Activated T-helper 1 cell treated with anti-CD3 and anti-CD28 coated beads, Interleukin-12 subunit alpha, Interleukin-12 subunit beta, Interleukin-2, Interleukin-4 antibody, amounts not matched to agents 30 ng/mL and 10 ng/mL and 1 ng/mL, durations not matched to agents 14 hours and 24 hours and 36 hours (primary cell): Measurements from ENCODE around the gene RAB27B. TPM values are rescaled to one million over a fixed set of nuclear protein-coding genes. Genes with fewer than 3 reads are reported as not detected.

Experiments used
- DNase-seq: peaks from one replicate; pipeline ENCODE4 v3.0.0; 2021; ENCODE audit warnings: low spot score
- H3K27ac Mint-ChIP-seq: one replicate; pipeline ENCODE4 v1.8.0; 2021; ENCODE audit warnings: mild to moderate bottlenecking, mixed read lengths
- H3K27me3 Mint-ChIP-seq: one replicate; pipeline ENCODE4 v1.8.0; 2022; ENCODE audit warnings: mild to moderate bottlenecking, moderate library complexity, mixed read lengths; ENCODE audit not compliant: insufficient read depth
- H3K36me3 Mint-ChIP-seq: one replicate; pipeline ENCODE4 v1.8.0; 2021; ENCODE audit warnings: low read depth, mixed read lengths
- H3K4me1 Mint-ChIP-seq: one replicate; pipeline ENCODE4 v1.8.0; 2021; ENCODE audit warnings: low read depth, mixed read lengths
- H3K4me3 Mint-ChIP-seq: one replicate; pipeline ENCODE4 v1.8.0; 2021; ENCODE audit warnings: mild to moderate bottlenecking, moderate library complexity, mixed read lengths
- H3K9me3 Mint-ChIP-seq: one replicate; pipeline ENCODE4 v1.8.0; 2021; ENCODE audit warnings: mixed read lengths
- intact Hi-C: fragments of 100-400 bp; cut with micrococcal nuclease; formaldehyde crosslinking; loops from one replicate; pipeline ENCODE4 v1.15.1; 2024
- total RNA-seq: library from RNA; stranded (reverse); gene quantifications from 2 replicates; pipeline ENCODE4 v1.2.3, GENCODE V29; 2022

The RAB27B gene
- total RNA-seq, 1 donor from 2014 or later, result 0.21 TPM

- no peaks in the 10 kb centered on the region for H3K36me3 Mint-ChIP-seq
- H3K9me3 Mint-ChIP-seq, result no peaks in the 10 kb centered on the region
- H3K27me3 Mint-ChIP-seq, result peaks cover 34% of the 10 kb centered on the region
- no peak overlapping the region for H3K27ac Mint-ChIP-seq
- peaks cover 4% of the 10 kb centered on the region for H3K4me1 Mint-ChIP-seq
- H3K4me3 Mint-ChIP-seq, result no peak overlapping the region
- no peak for DNase-seq
- intact Hi-C loops, result no loop called here
Observed at GRCh38 chr18:54822872-54823845, 5.1 kb upstream of the RAB27B start.

DNA sequence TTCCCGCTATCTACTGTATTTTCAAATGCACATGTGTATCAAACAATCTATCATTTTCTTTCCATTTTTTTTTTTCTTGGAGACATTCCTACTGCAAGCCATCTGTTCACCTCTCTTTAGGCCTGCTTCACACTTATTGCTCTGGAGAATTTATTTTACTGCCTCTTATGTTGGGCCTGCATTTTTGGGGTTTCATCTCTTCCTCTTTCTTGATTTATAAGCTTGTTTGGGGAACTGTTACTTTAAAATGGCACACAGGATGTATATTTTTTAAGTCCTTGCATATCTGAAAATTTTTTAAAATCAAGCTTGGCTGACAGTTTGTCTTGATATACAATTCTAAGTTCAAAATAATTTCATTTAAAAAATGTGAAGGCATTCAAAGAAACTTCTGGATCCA lies 3.5 kb upstream of the RAB27B start:
- Mint-ChIP-seq H3K36me3 (no peaks in the 10 kb centered on the region), H3K4me3 (no peak overlapping the region), H3K9me3 (no peaks in the 10 kb centered on the region), H3K4me1 (peaks cover 16% of the 10 kb centered on the region), H3K27me3 (peaks cover 41% of the 10 kb centered on the region), H3K27ac (no peak overlapping the region)
- intact Hi-C loops, result loop anchor here (5.0 kb wide), 1 partner anchor 107 kb away; no protein-coding TSS in a partner anchor
- DNase-seq, result no peak

DNA sequence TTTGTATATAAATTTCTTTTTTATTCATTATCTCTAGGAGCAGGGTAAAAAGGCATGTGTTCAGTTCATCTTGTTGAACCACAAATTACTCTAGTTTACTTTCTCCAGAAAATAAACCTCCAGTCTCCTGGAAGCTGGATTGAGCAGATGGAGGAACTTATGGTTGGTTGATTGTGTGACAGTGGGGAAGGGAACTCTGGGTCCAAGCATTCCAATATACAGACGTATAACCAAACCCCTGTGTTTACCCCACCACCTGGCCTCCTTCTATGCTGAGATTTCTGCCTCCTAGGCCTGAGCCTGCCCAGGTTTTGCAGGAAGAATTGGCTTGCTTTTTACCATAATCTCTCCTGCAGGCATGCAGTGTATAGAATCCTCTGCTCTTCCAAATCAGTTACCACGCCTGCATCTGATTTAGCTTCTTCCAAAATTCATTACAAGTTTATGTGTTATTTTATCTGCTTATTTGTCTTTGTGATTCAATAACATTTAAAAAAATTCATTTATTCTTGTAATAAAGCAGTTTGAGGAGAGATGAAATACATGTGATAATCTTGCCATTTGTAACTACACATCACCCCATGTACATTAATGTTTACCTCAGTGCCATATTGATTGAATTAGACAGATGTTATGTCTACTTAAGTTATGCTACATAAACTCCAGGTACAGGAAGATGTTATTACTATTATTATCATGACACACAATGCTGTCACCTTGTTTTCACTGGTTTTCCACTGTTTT lies 2.5 kb upstream of the RAB27B start:
- H3K4me3 Mint-ChIP-seq, result no peak overlapping the region
- no peak for DNase-seq
- peaks cover 44% of the 10 kb centered on the region for H3K27me3 Mint-ChIP-seq
- no peaks in the 10 kb centered on the region for H3K9me3 Mint-ChIP-seq
- intact Hi-C loops, result loop anchor here (5.0 kb wide), 1 partner anchor 108 kb away; no protein-coding TSS in a partner anchor
- H3K27ac Mint-ChIP-seq, result no peak overlapping the region
- no peaks in the 10 kb centered on the region for H3K36me3 Mint-ChIP-seq
- peaks cover 16% of the 10 kb centered on the region for H3K4me1 Mint-ChIP-seq

GRCh38 chr18:54828986-54829385 lies 709 bp downstream of the RAB27B start:
- H3K36me3 Mint-ChIP-seq, result no peaks in the 10 kb centered on the region
- peaks cover 16% of the 10 kb centered on the region for H3K4me1 Mint-ChIP-seq
- peaks cover 9% of the 10 kb centered on the region for H3K9me3 Mint-ChIP-seq
- H3K27ac Mint-ChIP-seq, result no peak overlapping the region
- no peak for DNase-seq
- intact Hi-C loops, result loop anchor here (2.0 to 5.0 kb wide), 2 partner anchors 22 to 112 kb away; no protein-coding TSS in a partner anchor
- peaks cover 31% of the 10 kb centered on the region for H3K27me3 Mint-ChIP-seq
- H3K4me3 Mint-ChIP-seq, result peak overlapping the region; percentile 74

DNA sequence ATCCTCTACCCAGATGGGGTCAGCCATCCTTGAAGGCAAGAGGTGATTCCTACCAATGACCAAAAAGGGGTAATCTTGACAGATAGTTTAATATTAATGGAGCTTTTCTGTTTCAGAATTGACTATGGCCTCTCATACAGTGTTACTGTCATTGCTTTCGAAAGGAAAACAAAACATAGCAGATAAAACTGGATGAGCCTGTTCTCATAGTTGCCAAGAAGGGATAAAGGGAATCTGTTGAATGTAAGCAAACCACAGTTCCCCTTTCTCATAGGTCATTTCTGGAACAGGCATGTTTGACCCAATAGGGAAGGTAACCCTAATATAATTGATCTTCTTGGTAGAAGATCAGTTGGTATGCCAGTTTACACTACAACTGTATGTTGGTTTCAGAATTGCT lies 1.6 kb downstream of the RAB27B start:
- H3K9me3 Mint-ChIP-seq, result peaks cover 9% of the 10 kb centered on the region
- no peak overlapping the region for H3K27ac Mint-ChIP-seq
- intact Hi-C loops, result loop anchor here (2.0 to 5.0 kb wide), 2 partner anchors 23 to 113 kb away; no protein-coding TSS in a partner anchor
- peaks cover 16% of the 10 kb centered on the region for H3K4me1 Mint-ChIP-seq
- no peak overlapping the region for H3K4me3 Mint-ChIP-seq
- DNase-seq, result no peak
- H3K36me3 Mint-ChIP-seq, result no peaks in the 10 kb centered on the region
- H3K27me3 Mint-ChIP-seq, result peaks cover 25% of the 10 kb centered on the region

GRCh38 chr18:54830260-54830659 lies 2.0 kb downstream of the RAB27B start:
- H3K36me3 Mint-ChIP-seq, result no peaks in the 10 kb centered on the region
- H3K27ac Mint-ChIP-seq, result no peak overlapping the region
- peaks cover 16% of the 10 kb centered on the region for H3K4me1 Mint-ChIP-seq
- no peak for DNase-seq
- H3K9me3 Mint-ChIP-seq, result peaks cover 9% of the 10 kb centered on the region
- intact Hi-C loops, result no loop called here
- peaks cover 23% of the 10 kb centered on the region for H3K27me3 Mint-ChIP-seq
- H3K4me3 Mint-ChIP-seq, result no peak overlapping the region

- Mint-ChIP-seq H3K36me3 (no peaks in the 10 kb centered on the region), H3K27me3 (peaks cover 23% of the 10 kb centered on the region), H3K27ac (no peak overlapping the region), H3K4me3 (no peak overlapping the region), H3K4me1 (peaks cover 21% of the 10 kb centered on the region), H3K9me3 (peaks cover 9% of the 10 kb centered on the region)
- no peak for DNase-seq
- intact Hi-C loops, result no loop called here
Observed at GRCh38 chr18:54830866-54831265, 2.6 kb downstream of the RAB27B start.

- Mint-ChIP-seq H3K4me3 (no peak overlapping the region), H3K9me3 (peaks cover 9% of the 10 kb centered on the region), H3K4me1 (peaks cover 9% of the 10 kb centered on the region), H3K27ac (no peak overlapping the region), H3K36me3 (no peaks in the 10 kb centered on the region), H3K27me3 (peaks cover 11% of the 10 kb centered on the region)
- DNase-seq, result no peak
- intact Hi-C loops, result no loop called here
Observed at GRCh38 chr18:54835944-54836343, 7.7 kb downstream of the RAB27B start.

- H3K27me3 Mint-ChIP-seq, result no peaks in the 10 kb centered on the region
- H3K36me3 Mint-ChIP-seq, result no peaks in the 10 kb centered on the region
- no peak overlapping the region for H3K4me3 Mint-ChIP-seq
- no peaks in the 10 kb centered on the region for H3K9me3 Mint-ChIP-seq
- no peaks in the 10 kb centered on the region for H3K4me1 Mint-ChIP-seq
- no peak for DNase-seq
- no peak overlapping the region for H3K27ac Mint-ChIP-seq
- intact Hi-C loops, result no loop called here
Observed at GRCh38 chr18:54843314-54843713, 15.0 kb downstream of the RAB27B start.

GRCh38 chr18:54845787-54846186 lies 17.5 kb downstream of the RAB27B start:
- DNase-seq, result no peak
- Mint-ChIP-seq H3K36me3 (no peaks in the 10 kb centered on the region), H3K4me3 (no peak overlapping the region), H3K27me3 (peaks cover 2% of the 10 kb centered on the region), H3K4me1 (no peaks in the 10 kb centered on the region), H3K9me3 (no peaks in the 10 kb centered on the region), H3K27ac (no peak overlapping the region)
- intact Hi-C loops, result no loop called here

GRCh38 chr18:54848121-54848520 lies 19.8 kb downstream of the RAB27B start:
- peaks cover 4% of the 10 kb centered on the region for H3K27me3 Mint-ChIP-seq
- DNase-seq, result no peak
- no peak overlapping the region for H3K4me3 Mint-ChIP-seq
- intact Hi-C loops, result no loop called here
- H3K36me3 Mint-ChIP-seq, result no peaks in the 10 kb centered on the region
- H3K4me1 Mint-ChIP-seq, result peaks cover 11% of the 10 kb centered on the region
- no peak overlapping the region for H3K27ac Mint-ChIP-seq
- no peaks in the 10 kb centered on the region for H3K9me3 Mint-ChIP-seq

- Mint-ChIP-seq H3K4me3 (no peak overlapping the region), H3K9me3 (no peaks in the 10 kb centered on the region), H3K27me3 (peaks cover 4% of the 10 kb centered on the region), H3K36me3 (no peaks in the 10 kb centered on the region), H3K4me1 (peaks cover 19% of the 10 kb centered on the region), H3K27ac (no peak overlapping the region)
- no peak for DNase-seq
- intact Hi-C loops, result loop anchor here (5.0 kb wide), 1 partner anchor 132 kb away; no protein-coding TSS in a partner anchor
Observed at GRCh38 chr18:54849683-54850082, 21.4 kb downstream of the RAB27B start.

- Mint-ChIP-seq H3K4me3 (no peak overlapping the region), H3K36me3 (no peaks in the 10 kb centered on the region), H3K4me1 (peaks cover 19% of the 10 kb centered on the region), H3K9me3 (no peaks in the 10 kb centered on the region), H3K27me3 (peaks cover 4% of the 10 kb centered on the region), H3K27ac (no peak overlapping the region)
- intact Hi-C loops, result loop anchor here (5.0 kb wide), 1 partner anchor 133 kb away; no protein-coding TSS in a partner anchor
- DNase-seq, result no peak
Observed at GRCh38 chr18:54850598-54850997, 22.3 kb downstream of the RAB27B start.
